ENCODE data around the gene LRRC8E.

GRCh38 chr19:7865262-7865911, 22.9 kb upstream of the LRRC8E start:
- TF ChIP-seq POLR2A (IDR thresholded peaks at IDR 0.05) (no peak), CTCF (IDR thresholded peaks at IDR 0.05) (no peak), POLR2AphosphoS5 (IDR thresholded peaks at IDR 0.05) (no peak)
